Muscle of leg (tissue), 11 donors: ENCODE measurements around the gene ZNHIT2. TPM values are rescaled to one million over a fixed set of nuclear protein-coding genes. Genes with fewer than 3 reads are reported as not detected.
A peak's percentile ranks its signal among the peaks of the same experiment; 100 is the strongest.

Experiments used
- DNase-seq: peaks from one replicate; pipeline ENCODE4 v3.0.0; 2013
- H3K27ac ChIP-seq: one replicate; pipeline ENCODE4 v1.5.1; 2013; ENCODE audit warnings: mild to moderate bottlenecking, low read length, control low read depth
- H3K27me3 ChIP-seq: one replicate; pipeline ENCODE4 v1.6.1; 2013; ENCODE audit warnings: low read length; ENCODE audit not compliant: control insufficient read depth, insufficient read depth
- H3K36me3 ChIP-seq: one replicate; pipeline ENCODE4 v1.6.1; 2013; ENCODE audit warnings: low read length; ENCODE audit not compliant: control insufficient read depth, insufficient read depth
- H3K4me1 ChIP-seq: one replicate; pipeline ENCODE4 v1.6.1; 2013; ENCODE audit warnings: low read length; ENCODE audit not compliant: control insufficient read depth, insufficient read depth
- H3K4me3 ChIP-seq: one replicate; pipeline ENCODE4 v1.5.1; 2013; ENCODE audit warnings: low read length, control low read depth
- H3K9me3 ChIP-seq: replicated peaks from 2 replicates; pipeline ENCODE4 v1.6.1; 2013; ENCODE audit warnings: low read depth, low read length; ENCODE audit not compliant: control insufficient read depth
- WGBS: methylation state at CpG from one replicate; pipeline ENCODE4 v1.1.5; 2013; ENCODE audit warnings: missing lambda C conversion rate; ENCODE audit not compliant: insufficient coverage; 5-methylcytosine and 5-hydroxymethylcytosine counted together
- polyA plus RNA-seq, 8 donors: library from polyadenylated mRNA; unstranded; fragments of 120-200 nt; gene quantifications; one replicate each; pipeline versions ENCODE4 v1.2.1 to v1.2.3, GENCODE V29; 2013; ENCODE audit warnings: inconsistent platforms in 1 of 8, low replicate concordance in 1 of 8; ENCODE audit not compliant: insufficient read length in 8 of 8, insufficient read depth in 1 of 8
- total RNA-seq: library from RNA; stranded (reverse); fragments of 120-200 nt; gene quantifications from one replicate; pipeline ENCODE4 v1.2.4, GENCODE V29; 2013

The ZNHIT2 gene
- total and polyA plus RNA-seq, 9 donors, result 4.2 to 6.0 (median 4.8) TPM

- no peaks in the 10 kb centered on the region for H3K9me3 ChIP-seq
- WGBS, result no CpG with 5 or more reads among the region's 4 CpGs
- no peaks in the 10 kb centered on the region for H3K4me1 ChIP-seq
- no peak for DNase-seq
- H3K4me3 ChIP-seq, result no peak overlapping the region
- H3K36me3 ChIP-seq, result peaks cover 37% of the 10 kb centered on the region
- no peaks in the 10 kb centered on the region for H3K27me3 ChIP-seq
- no peak overlapping the region for H3K27ac ChIP-seq
Observed at GRCh38 chr11:65104628-65105027, 12.9 kb downstream of the ZNHIT2 start.

- no peaks in the 10 kb centered on the region for H3K27me3 ChIP-seq
- H3K36me3 ChIP-seq, result peaks cover 27% of the 10 kb centered on the region
- no peak for DNase-seq
- H3K27ac ChIP-seq, result no peak overlapping the region
- no peak overlapping the region for H3K4me3 ChIP-seq
- no peaks in the 10 kb centered on the region for H3K4me1 ChIP-seq
- H3K9me3 ChIP-seq, result no peaks in the 10 kb centered on the region
Observed at GRCh38 chr11:65103476-65103875, 14.0 kb downstream of the ZNHIT2 start.

- Histone ChIP-seq H3K27me3 (no peaks in the 10 kb centered on the region), H3K9me3 (no peaks in the 10 kb centered on the region), H3K4me3 (no peak overlapping the region), H3K4me1 (no peaks in the 10 kb centered on the region), H3K27ac (no peak overlapping the region), H3K36me3 (peaks cover 20% of the 10 kb centered on the region)
- DNase-seq, result no peak
- WGBS, result 80% methylated on average over 5 of the region's 8 CpGs
Observed at GRCh38 chr11:65102142-65103095, 15.1 kb downstream of the ZNHIT2 start.

- WGBS, result 92% methylated on average over 4 of the region's 6 CpGs
- Histone ChIP-seq H3K9me3 (no peaks in the 10 kb centered on the region), H3K4me1 (peaks cover 5% of the 10 kb centered on the region), H3K27ac (no peak overlapping the region), H3K36me3 (peaks cover 17% of the 10 kb centered on the region), H3K27me3 (no peaks in the 10 kb centered on the region), H3K4me3 (no peak overlapping the region)
- DNase-seq, result no peak
Observed at GRCh38 chr11:65100674-65101350, 16.7 kb downstream of the ZNHIT2 start.

- peaks cover 9% of the 10 kb centered on the region for H3K4me1 ChIP-seq
- peaks cover 3% of the 10 kb centered on the region for H3K36me3 ChIP-seq
- H3K27ac ChIP-seq, result peak overlapping the region; percentile 87
- H3K27me3 ChIP-seq, result no peaks in the 10 kb centered on the region
- 13% methylated on average over 2 of the region's 8 CpGs for WGBS
- H3K9me3 ChIP-seq, result no peaks in the 10 kb centered on the region
- DNase-seq, result no peak
- peak overlapping the region; percentile 90 for H3K4me3 ChIP-seq
Observed at GRCh38 chr11:65096926-65097325, 20.6 kb downstream of the ZNHIT2 start.

- H3K4me3 ChIP-seq, result peak within 1 kb of the TSS; percentile 90
- H3K36me3 ChIP-seq, result peaks cover 3% of the 10 kb centered on the region
- H3K9me3 ChIP-seq, result no peaks in the 10 kb centered on the region
- peaks cover 9% of the 10 kb centered on the region for H3K4me1 ChIP-seq
- H3K27me3 ChIP-seq, result no peaks in the 10 kb centered on the region
- DNase-seq, result peak; percentile 96
- WGBS, result under 1% methylated on average over 36 of the region's 52 CpGs
- peak within 1 kb of the TSS; percentile 87 for H3K27ac ChIP-seq
Observed at GRCh38 chr11:65095974-65096806, 21.3 kb downstream of the ZNHIT2 start, which contains the start of gene VPS51. TSS of gene VPS51 (plus strand) at chr11:65096214. CDS start at chr11:65096251, 37 bp downstream.

- H3K36me3 ChIP-seq, result peaks cover 3% of the 10 kb centered on the region
Observed at GRCh38 chr11:65095427-65095826, 22.1 kb downstream of the ZNHIT2 start.

GRCh38 chr11:65090628-65091027 is 26.9 kb downstream of the ZNHIT2 start:
- H3K36me3 ChIP-seq, result peaks cover 41% of the 10 kb centered on the region
- 100% methylated on average over 3 of the region's 4 CpGs for WGBS
- H3K27me3 ChIP-seq, result no peaks in the 10 kb centered on the region
- no peak overlapping the region for H3K27ac ChIP-seq
- DNase-seq, result no peak
- no peak overlapping the region for H3K4me3 ChIP-seq
- no peaks in the 10 kb centered on the region for H3K9me3 ChIP-seq
- peaks cover 2% of the 10 kb centered on the region for H3K4me1 ChIP-seq

More at GRCh38 chr11:65095427-65095826, 22.1 kb downstream of the ZNHIT2 start:
- H3K4me1 ChIP-seq, result peaks cover 9% of the 10 kb centered on the region
- DNase-seq, result no peak
- H3K27ac ChIP-seq, result peak overlapping the region; percentile 21
- no peaks in the 10 kb centered on the region for H3K9me3 ChIP-seq
- whole genome bisulfite sequencing, result 78% methylated on average over 22 of the region's 22 CpGs
- peak overlapping the region; percentile 90 for H3K4me3 ChIP-seq
- no peaks in the 10 kb centered on the region for H3K27me3 ChIP-seq

- no peaks in the 10 kb centered on the region for H3K9me3 ChIP-seq
- no peak for DNase-seq
- H3K4me3 ChIP-seq, result no peak overlapping the region
- no peak overlapping the region for H3K27ac ChIP-seq
- H3K27me3 ChIP-seq, result no peaks in the 10 kb centered on the region
- peaks cover 8% of the 10 kb centered on the region for H3K4me1 ChIP-seq
- peaks cover 48% of the 10 kb centered on the region for H3K36me3 ChIP-seq
- 100% methylated on average over 2 of the region's 4 CpGs for WGBS
Observed at GRCh38 chr11:65089621-65090020, 27.9 kb downstream of the ZNHIT2 start.
